HG02885 (cell line): ENCODE results near the gene FHIT.
A peak's percentile ranks its signal among the peaks of the same experiment; 100 is the strongest.

Experiments used
- ATAC-seq: cut with Tn5 transposase; IDR thresholded peaks from one replicate; pipeline ENCODE4 v1.9.1; 2021; ENCODE audit warnings: mild to moderate bottlenecking; ENCODE audit not compliant: unreplicated experiment, poor library complexity

FHIT gene

DNA sequence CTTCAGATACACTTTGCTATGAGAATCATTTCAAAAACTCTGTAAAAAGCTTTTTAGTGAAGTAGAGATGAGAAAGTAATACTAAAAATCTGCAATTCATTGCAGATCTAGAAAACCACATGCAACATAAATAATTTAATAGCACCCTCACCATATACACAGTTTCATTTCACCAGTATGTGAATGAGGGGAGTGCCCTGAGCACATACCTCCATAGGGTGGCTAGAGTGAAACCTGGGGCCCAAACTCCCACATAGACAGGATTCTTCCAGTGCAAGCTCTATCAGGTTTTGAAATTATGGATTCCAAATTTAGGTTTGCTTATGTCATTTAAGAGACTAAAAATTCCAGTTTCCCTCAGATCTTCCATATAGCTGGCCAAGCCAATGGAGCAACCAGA lies 1228.1 kb downstream of the FHIT start:
- ATAC-seq: no peak

DNA sequence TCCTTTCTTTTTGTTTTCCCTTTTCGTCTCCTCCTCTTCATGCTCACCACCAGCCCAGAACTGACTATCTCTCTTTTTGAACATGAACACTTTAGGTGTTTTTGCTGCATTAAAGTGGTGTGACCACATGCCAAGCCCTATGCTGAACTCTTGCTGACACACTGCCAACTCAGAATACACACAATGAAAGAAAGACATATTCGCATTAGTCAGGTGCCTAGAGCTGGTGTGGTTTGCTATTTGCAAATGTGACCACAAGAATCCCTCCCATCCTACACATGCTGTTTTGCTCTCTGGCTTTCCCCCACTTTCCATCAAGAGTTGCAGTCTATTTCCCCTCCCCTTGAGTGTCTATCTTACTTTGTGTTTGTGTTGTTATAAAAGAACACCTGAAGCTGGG lies 1233.6 kb downstream of the FHIT start:
- peak; percentile 89 for ATAC-seq

DNA sequence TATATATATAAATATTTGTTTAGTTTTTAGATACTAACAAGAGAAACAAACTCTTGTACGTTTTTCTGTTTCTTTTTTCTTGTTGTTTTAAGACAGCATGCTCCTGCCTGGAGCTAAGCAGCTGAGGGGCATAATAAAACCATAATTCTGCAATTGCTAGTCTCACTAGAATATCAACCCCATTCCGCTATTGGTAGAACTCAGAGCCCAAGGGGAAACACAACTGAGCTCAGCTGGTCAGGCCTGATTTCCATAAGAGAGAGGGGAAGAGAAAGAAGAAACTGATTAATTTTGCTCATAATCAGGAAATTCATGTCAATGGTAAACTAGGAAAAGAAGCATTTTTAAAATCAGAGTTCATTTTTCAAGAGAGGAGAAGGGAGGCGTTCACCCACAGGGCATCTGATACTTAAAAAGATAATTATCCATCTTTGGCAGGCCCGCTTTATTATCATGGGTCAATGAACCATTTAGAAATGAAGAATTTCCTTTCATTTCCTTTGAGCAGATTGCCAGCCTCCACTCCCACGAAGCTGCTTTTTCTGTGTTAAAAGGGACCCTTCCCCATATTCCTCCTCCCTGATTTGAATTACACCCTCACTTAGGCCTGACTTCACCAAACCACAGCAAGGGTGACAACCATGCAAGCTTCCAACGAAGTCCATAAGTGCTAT lies 1236.1 kb downstream of the FHIT start:
- ATAC-seq: no peak

DNA sequence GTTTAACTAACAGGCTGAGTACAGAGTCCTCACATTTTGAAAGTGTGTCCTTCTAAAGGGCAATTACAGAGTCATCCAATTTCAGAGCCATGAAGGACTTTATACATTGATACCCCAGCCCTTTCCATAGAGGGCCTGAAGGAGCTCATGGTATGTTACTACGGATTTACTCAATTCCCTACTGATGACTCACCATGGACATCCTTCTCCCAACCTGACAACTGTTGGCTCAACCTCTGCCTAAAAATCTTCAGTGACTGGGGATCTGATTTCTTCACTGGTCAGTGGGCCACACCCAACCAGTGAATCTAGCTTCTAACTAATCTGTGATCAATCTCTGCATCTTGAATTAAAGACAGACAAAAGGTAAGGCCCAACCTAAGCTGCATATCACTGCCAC lies 1238.0 kb downstream of the FHIT start:
- ATAC-seq: no peak

DNA sequence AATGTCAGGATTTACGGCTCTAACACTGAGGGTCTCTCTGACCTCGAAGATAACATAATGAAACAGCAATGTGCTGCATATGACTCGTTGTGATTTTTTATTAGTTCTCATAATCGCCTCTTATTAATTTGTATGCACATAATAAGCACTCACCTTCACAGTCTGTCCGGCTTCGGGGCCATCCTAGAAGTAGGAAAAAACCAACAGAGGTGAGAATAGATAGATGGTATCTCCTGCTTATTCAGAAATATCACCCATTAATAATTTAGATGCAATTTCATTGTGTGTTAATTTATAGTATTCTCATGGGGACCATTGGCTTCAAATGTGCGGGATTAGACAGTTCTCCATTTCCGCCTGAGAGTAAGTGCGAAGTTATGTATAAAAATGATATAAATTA lies 1240.0 kb downstream of the FHIT start:
- ATAC-seq: no peak

DNA sequence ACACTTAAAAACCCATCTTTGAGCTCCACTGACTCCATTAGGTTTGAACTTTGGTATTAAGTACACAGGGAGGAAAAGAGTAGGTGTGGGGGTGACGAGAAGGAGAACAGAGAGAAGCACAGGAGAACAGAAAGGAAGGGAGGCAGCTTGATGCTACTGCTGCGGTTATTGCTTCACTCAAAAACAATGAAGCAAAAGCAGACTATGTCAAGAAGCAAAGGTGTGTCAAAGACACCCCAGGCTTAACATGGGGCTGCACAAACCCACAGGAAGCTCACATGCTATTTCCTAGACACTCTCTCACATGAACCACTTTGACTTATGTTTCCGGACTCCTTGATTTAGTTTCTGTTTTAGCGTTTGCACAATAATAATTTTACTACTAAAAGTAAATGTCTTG lies 1240.5 kb downstream of the FHIT start:
- peak; percentile 98 for ATAC-seq

DNA sequence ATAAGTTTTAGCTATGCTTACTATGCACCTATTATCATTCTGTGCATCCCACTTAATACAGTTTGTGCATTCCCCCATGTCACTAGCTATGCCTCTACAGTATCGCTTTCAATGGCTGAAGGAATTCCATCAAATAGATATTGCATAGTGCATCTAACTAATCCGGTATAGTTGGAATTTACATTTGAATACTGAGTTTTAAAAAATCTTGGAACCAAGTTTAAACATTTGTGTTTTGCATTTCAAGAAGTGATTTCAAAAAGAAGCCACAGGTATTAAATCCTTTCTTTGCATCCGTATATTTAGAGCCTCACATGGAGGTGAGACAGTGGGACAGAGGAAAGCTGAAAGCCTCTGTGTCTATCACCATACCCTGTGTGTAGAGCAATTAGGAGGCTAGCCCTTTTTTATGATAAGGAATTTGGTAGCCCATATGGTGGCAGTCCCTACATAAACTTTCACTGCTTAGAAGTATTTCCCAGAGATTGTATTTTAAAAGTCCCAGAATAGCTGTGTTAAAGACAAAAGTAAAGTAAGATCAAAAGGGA lies 1241.2 kb downstream of the FHIT start:
- ATAC-seq: no peak

DNA sequence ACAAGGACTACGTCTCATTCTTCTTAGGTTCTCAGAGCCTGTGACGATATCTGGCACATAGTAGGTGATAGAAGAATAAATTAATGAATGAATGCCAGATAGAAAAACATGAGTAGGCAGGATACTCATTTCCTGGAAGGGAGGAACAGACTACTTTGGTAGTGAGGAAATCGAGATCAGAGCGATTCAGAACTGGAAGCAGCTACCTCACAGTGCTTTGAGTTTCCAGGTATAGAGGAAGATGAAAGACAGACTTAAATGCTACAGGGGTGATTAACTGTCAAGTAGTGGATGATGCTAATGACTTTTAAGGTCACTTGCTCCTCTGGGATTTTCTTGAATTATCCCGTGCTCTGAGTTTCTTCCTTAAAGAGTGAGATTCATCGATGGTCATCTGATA lies 1249.9 kb downstream of the FHIT start:
- no peak for ATAC-seq

DNA sequence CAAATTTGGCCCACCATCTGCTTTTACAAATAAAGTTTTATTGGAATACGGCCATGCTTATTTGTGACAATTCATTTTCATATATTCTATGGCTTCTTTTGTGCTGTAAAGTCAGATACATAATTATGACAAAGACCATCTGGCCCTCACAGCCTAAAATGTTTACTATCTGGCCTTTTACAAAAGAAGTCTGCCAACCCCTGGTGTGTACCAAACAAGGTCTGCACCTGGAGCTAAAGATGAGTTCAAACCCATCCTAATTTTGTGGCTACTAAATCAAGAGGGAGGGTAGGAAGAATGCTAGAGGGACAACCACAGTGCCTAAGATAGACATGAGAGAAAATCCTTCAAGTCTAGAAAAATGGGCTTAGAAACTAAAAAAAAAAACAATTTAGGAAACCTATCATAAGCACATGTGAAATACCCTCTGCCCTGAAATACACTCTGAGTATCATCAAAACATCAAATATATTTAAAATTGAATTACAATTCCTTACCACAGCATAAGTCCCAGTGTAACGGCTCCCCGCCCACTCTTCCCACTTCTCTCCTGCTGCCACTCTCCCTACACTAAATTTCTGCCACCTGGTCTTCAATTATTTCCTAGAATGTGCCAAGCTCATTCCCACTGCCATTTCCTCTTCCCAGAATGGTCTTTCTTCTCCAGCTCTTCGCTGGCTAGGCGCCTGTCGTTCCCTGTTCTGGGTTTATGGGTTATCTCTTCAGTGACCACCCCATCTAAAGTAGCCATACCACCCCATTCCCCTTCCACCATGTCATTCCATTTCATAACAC lies 1250.7 kb downstream of the FHIT start:
- ATAC-seq: no peak

DNA sequence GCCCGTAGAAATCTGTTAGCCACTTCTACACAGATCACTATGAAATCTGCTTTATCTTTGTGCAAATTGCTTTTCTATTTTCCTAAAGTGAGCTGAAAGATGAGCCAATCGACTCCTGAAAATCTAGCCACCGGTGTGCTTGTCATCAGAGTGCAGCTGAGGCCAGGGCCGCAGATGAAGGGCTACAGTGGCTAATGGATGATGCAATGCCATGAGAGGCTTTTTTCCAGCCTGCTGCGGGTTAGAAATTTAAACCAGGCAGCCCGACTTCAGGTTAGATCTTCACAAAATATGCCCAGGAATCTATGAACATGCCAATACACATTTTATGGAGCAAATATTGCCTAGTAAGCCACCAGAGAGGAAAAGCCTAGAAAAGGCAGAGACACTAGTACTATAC lies 1253.2 kb downstream of the FHIT start:
- no peak for ATAC-seq

DNA sequence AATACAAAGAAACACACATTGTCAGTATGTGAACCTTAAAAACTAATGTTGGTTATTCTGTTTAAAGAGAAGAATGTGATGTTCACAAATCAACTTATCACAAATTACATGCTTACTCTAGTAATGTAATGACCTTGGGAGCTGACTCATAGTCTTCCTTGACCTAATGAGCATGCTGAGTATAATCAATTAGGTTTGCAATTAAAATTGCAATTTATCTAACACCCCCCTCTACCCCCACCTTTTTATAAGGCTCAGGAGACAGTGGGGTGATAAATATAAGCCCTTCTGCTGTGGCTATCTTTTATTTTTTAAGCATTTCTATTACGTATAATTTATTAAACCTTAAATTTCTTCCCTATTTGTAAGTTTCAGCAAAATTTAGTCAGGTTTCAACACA lies 1253.7 kb downstream of the FHIT start:
- no peak for ATAC-seq

DNA sequence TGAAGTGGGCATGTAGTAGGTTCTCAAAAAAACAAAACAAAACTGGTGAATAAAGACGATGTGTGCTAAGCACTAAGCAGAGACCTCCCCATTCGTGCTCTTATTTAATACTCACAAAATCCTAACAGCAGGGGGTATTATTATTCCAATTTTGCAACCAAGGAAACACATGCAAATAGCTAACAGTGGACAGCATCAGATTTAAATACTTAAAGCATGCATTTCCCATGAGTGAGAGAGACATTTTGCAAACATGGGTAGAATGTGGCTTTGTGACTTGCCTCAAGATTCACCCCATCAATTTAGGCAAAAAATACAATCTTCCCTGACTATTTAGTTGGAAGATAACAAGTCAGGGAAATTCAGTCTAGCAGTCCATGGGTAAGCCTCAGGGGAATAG lies 1255.2 kb downstream of the FHIT start:
- ATAC-seq: no peak

DNA sequence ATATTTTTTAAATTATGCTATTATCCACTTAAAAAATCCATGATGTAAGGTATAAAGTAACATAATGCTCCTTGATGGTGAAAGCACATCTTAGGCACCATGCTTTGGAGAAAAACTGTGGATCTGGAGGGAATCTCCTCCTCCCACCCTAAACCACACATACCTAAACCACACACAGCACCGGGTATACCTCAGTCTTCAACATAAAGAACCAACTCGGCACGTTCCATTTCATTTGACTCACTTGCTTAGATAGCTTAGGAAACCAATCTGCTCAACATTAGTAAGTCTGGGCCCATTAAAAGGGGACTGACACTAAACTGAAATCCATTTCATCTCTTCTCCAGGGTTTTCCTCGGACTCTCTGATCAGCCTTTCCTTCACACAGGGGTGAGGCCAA lies 1255.7 kb downstream of the FHIT start:
- ATAC-seq: no peak

DNA sequence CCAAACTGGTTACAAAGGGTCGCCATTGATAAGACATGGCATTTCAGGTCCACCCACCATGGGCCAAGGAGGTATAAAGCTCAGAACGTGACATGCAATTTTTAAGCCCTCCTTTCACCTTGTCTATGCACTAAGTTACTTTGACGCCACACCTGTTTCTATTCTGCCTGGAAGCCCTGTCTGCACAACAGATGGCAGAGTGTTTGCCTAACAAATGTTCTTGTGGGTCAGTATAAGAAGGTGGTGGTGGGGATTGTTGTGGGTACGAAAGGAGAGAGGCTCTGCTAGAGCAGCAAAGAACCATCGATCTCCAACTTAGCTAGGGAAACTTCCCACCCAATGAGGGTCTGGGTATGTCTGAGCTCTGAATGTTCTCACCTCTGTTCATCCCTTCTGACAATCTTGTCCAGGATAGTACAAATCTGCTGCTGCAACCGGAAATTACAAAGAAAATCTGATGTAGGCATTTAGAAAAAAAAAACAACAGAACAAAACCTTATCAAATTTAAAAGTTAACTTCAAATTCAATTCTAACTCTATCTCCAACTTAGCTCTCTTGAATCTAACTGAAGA lies 1256.4 kb downstream of the FHIT start:
- no peak for ATAC-seq

DNA sequence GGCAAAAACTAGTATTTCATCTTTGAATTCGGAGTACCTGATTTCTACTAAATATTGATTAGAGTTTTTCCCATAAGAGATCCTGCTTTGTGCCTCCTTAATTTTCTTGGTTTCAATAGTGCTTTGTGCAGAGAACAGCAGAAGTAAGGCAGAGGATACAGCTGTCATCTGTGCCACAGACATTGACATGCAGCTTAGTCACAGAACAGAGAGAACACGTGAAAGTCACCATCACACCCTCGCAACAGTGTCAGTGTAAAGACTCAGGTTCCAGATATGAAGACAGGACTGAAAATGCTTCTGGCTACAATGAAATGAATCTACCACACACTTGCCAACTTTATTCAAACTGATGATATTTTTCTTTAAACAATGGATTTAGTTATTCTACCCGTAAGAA lies 1258.7 kb downstream of the FHIT start:
- no peak for ATAC-seq

DNA sequence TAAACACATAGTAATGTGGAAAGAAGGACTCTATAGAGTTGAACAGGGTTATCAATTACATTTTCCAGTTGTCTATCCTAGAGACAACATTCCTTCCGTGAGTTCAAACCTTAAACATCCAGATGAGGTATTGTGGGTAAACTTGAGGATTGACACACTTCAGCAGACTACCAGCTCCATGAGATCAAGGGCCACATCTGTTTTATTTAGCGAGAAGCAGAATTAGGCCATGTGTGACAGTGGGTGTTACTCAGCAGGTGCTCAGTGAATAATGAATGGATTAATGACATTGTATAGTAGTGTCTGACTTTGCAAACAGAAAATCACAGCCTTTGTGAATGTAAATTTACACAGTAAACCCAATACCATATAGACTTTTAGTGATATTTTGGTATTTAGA lies 1260.3 kb downstream of the FHIT start:
- no peak for ATAC-seq

DNA sequence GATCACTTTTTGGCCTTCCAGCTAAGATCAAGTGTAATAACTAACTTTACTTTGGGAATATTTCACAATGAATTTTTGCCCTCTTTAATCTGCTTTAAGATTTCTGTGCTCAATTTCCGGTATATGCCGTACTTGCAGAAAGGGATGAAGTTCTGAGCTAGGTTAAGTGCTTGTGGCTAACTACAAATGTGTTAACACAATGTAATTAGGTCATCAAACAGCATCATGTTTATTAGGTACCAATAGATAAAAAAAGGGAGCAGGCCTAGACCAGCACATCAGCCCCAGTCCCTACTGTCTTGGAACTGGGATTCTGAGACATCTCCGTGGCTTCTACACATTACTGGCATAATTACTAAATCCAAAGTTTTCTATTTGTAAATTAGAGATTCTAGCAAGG lies 1268.7 kb downstream of the FHIT start:
- ATAC-seq: no peak

DNA sequence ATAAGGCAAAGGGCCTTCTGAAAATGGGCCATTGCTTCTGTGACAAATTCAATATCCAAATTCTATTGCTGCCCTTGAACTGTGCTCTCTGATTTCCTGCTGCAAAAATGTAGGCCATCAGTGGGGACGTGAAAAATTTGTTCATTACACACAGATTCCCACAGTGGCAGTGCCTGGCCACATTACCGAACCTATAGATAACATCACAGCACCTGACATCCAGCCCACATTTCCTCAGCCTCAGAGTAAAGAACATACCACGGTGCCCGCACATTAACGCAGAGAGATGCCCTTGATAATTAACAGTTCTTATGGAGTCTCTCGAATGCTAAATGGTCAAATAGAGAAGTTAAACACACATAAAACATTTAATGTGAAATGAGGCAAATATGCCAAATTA lies 1269.9 kb downstream of the FHIT start:
- ATAC-seq: no peak

DNA sequence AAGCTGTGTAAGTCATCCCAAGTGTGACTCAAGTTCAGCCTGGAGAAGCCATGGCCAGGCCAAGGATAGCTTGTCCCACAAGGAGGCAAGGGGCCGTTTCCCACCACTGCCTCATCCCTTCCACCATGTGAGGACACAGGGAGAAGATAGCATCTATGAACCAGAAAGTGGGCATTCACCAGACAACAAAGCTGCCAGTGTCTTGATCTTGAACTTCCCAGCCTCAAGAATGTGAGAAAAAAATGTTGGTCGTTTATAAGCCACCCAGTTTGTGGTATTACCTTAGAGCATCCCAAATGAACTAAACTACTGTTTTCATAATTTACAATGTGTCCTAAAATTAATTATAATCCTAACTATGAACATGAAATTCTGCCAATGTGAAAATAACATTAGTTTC lies 1270.7 kb downstream of the FHIT start:
- no peak for ATAC-seq

DNA sequence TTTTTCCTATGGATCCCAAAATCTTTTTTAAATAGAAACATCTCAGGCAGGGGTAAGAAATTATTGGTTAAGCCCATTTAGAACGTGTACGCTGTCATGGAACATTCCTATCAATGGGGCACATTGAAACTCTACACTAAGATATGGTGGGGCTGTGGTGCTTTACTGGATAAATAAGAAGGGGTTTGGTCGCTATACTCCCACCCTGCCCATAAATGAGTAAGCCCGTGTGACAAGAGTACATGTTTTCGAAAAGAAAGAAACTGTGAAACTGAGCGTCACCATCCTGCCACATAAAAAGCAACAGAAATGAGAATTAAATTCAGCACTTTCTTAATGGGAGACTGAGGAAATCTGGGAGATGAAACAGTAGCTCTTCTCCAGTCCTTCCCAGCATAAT lies 1271.7 kb downstream of the FHIT start:
- no peak for ATAC-seq

DNA sequence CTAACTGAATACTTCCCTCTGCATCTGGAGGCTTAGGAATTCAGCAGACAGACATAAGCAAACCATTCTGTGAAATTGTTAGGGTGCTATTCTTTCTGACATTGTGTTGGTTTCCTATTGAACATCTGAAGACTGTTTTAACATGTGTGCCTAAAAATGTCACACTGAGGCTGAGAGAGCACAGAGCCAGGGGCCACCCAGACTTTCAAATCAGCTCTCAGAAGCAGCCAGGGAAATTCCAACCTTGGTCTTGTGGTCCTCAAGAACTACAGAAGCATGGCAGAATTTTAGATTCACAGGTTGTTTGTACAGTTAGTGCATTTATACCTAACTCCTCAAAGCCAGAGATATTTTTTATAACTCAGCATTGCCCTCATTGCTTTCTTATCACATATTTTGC lies 1272.3 kb downstream of the FHIT start:
- ATAC-seq: peak; percentile 92

DNA sequence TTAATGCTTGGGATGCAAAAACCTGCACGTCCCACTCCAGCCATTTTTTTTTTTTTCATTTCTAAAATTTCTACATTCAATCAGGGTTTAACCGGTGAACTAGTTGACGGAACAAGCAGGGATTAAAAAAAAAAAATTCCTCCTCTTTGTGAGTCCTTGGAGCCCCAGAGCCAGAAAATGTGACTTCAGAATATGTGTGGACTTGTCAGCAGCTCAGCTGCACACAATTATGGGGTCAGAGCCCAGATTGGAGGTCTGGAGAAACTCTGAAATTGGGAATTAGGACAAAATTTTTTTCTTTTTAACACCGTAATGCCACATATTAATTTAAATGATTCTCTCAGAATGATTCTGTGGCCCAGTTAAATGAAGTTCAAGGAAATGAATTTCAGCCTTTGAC lies 1280.5 kb downstream of the FHIT start:
- no peak for ATAC-seq
